K562 (cell line): ENCODE results near the gene DNAJC18. TPM values are rescaled to one million over a fixed set of nuclear protein-coding genes. Genes with fewer than 3 reads are reported as not detected.

Experiments
- ATAC-seq: fragments of 200-7000 bp; cut with Tn5 transposase; 3 replicates; pipeline ENCODE4 v1.9.1; 2020; ENCODE audit warnings: moderate library complexity
- BruUV-seq: library from RNA; stranded (reverse); fragments of 400-500 nt; replicated peaks from 2 replicates; lab custom pipeline; 2021; lab: Mats Ljungman, UMichigan
- CTCF ChIA-PET: fragments of 300-600 bp; formaldehyde crosslinking; extraction: SDS; loops from one replicate; lab custom pipeline; 2021; ENCODE audit warnings: low intra/inter-chr PET ratio; lab: Yijun Ruan, JAX
- POLR2A ChIA-PET: fragments of 300-600, 350-650 bp; sonication (Branson Sonifier 250); formaldehyde crosslinking; extraction: SDS; loops from one replicate; lab custom pipeline; 2021; ENCODE audit warnings: antibody characterized with exemption, inconsistent platforms; lab: Yijun Ruan, JAX
- DNase-seq, 4 experiments: peaks; one replicate each; pipeline versions ENCODE4 v3.0.0 to v3.0.0-alpha.2; 2011 to 2018; ENCODE audit warnings: low spot score in 3 of 4, mixed read lengths in 3 of 4; ENCODE audit errors: extremely low read depth in 1 of 4
- FAIRE-seq: peaks from 2 replicates; lab custom pipeline; 2011; peaks lifted over from hg19 to GRCh38; lab: Jason Lieb, UNC
- H2AFZ ChIP-seq: 2 replicates; pipeline ENCODE4 v1.6.0; 2011; ENCODE audit warnings: low read depth, low read length, control low read depth, inconsistent platforms
- H3K27ac ChIP-seq: fragments of 200-600 bp; 3 replicates; pipeline ENCODE4 v1.8.0; 2011; ENCODE audit warnings: low read depth, mild to moderate bottlenecking, control low read depth, inconsistent platforms, low read length, moderate library complexity, mixed read lengths; ENCODE audit errors: extremely low read depth
- H3K27me3 ChIP-seq, 2 experiments: fragments of 300-600 bp in 1 of 2; 2 replicates in 1 of 2; 3 replicates in 1 of 2; pipeline versions ENCODE4 v1.6.0 to v1.8.0; 2011; ENCODE audit warnings: inconsistent platforms in 2 of 2, low read length in 2 of 2, mild to moderate bottlenecking in 1 of 2, mixed read lengths in 1 of 2, moderate library complexity in 1 of 2; ENCODE audit not compliant: control insufficient read depth in 2 of 2, insufficient read depth in 2 of 2
- H3K36me3 ChIP-seq: fragments of 300-600 bp; 3 replicates; pipeline ENCODE4 v1.8.0; 2011; ENCODE audit warnings: mild to moderate bottlenecking, low read length, inconsistent platforms; ENCODE audit not compliant: control insufficient read depth, insufficient read depth
- H3K4me1 ChIP-seq, 2 experiments: fragments of 200-600 bp in 1 of 2; replicated peaks in 1 of 2; 2 replicates in 1 of 2; 3 replicates in 1 of 2; pipeline versions ENCODE4 v1.5.1 to v1.8.0; 2011; ENCODE audit warnings: inconsistent platforms in 2 of 2, low read length in 2 of 2, mild to moderate bottlenecking in 1 of 2, mixed read lengths in 1 of 2, moderate library complexity in 1 of 2; ENCODE audit not compliant: control insufficient read depth in 2 of 2, insufficient read depth in 2 of 2
- H3K4me2 ChIP-seq: 2 replicates; pipeline ENCODE4 v1.6.1; 2011; ENCODE audit warnings: low read length, control low read depth, inconsistent platforms, mixed read lengths; ENCODE audit not compliant: insufficient read depth
- H3K4me3 ChIP-seq: fragments of 200-600 bp; sonication (generic), shearing (Covaris generic); 2 replicates; pipeline ENCODE4 v1.5.1; 2016; ENCODE audit warnings: control low read depth, inconsistent platforms
- H3K79me2 ChIP-seq: fragments of 200-600 bp; 3 replicates; pipeline ENCODE4 v1.8.0; 2011; ENCODE audit warnings: low read length, inconsistent platforms; ENCODE audit not compliant: control insufficient read depth, insufficient read depth
- H3K9ac ChIP-seq, 2 experiments: 2 replicates each; pipeline versions ENCODE4 v1.6.0 to v1.6.1; 2011; ENCODE audit warnings: low read depth in 2 of 2, low read length in 2 of 2, control low read depth in 1 of 2, inconsistent platforms in 1 of 2, mild to moderate bottlenecking in 1 of 2, mixed read lengths in 1 of 2; ENCODE audit not compliant: insufficient read depth in 1 of 2
- H3K9me1 ChIP-seq: one replicate; pipeline ENCODE4 v1.6.0; 2011; ENCODE audit warnings: inconsistent platforms, mild to moderate bottlenecking, low read length, moderate library complexity; ENCODE audit not compliant: control insufficient read depth, insufficient read depth
- H3K9me3 ChIP-seq: replicated peaks from 2 replicates; pipeline ENCODE4 v1.5.1; 2011; ENCODE audit warnings: low read depth, low read length, inconsistent platforms; ENCODE audit not compliant: control insufficient read depth, insufficient read depth
- H4K20me1 ChIP-seq: replicated peaks from 2 replicates; pipeline ENCODE4 v1.6.1; 2011; ENCODE audit warnings: low read length, inconsistent platforms, mixed read lengths; ENCODE audit not compliant: control insufficient read depth, insufficient read depth
- BRCA1 ChIP-seq, 2 experiments: fragments of 450-650 bp in 1 of 2; sonication (generic) in 1 of 2; formaldehyde crosslinking in 1 of 2; IDR thresholded peaks; 2 replicates each; pipeline versions ENCODE4 v1.5.0 to v1.6.1; 2017 to 2020; ENCODE audit warnings: mild to moderate bottlenecking in 1 of 2, missing genetic modification reagents in 1 of 2
- E4F1 ChIP-seq: fragments of 250-450 bp; sonication (Bioruptor Pico); IDR thresholded peaks from 2 replicates; pipeline ENCODE4 v1.5.0; 2021; ENCODE audit warnings: mild to moderate bottlenecking, borderline replicate concordance
- POLR2AphosphoS5 ChIP-seq: IDR thresholded peaks from 2 replicates; pipeline ENCODE4 v1.6.1; 2011; ENCODE audit warnings: mild to moderate bottlenecking, low read depth, low read length, moderate library complexity; ENCODE audit not compliant: control insufficient read depth, insufficient read depth
- POLR2H ChIP-seq: IDR thresholded peaks from 2 replicates; pipeline ENCODE4 v1.6.1; 2016; ENCODE audit warnings: missing genetic modification characterization, low read depth, mild to moderate bottlenecking, control low read depth, missing compliant biosample characterization, moderate library complexity
- POLR3A ChIP-seq: IDR thresholded peaks from 2 replicates; pipeline ENCODE4 v1.6.1; 2011; ENCODE audit warnings: borderline replicate concordance, mild to moderate bottlenecking, moderate library complexity; ENCODE audit not compliant: insufficient read length, insufficient read depth; ENCODE audit errors: extremely low read depth
- PURB ChIP-seq: sonication (generic); formaldehyde crosslinking; IDR thresholded peaks from 2 replicates; pipeline ENCODE4 v1.9.0; 2021; ENCODE audit warnings: low read depth, mild to moderate bottlenecking, missing genetic modification reagents
- SETDB1 ChIP-seq: IDR thresholded peaks from one replicate; pipeline ENCODE4 v1.6.1; 2012; ENCODE audit warnings: low read length, control low read depth, inconsistent platforms
- TCF7L2 ChIP-seq: fragments of 150-350 bp; IDR thresholded peaks from 2 replicates; pipeline ENCODE4 v1.6.1; 2016; ENCODE audit warnings: low read depth, mild to moderate bottlenecking, low read length, moderate library complexity
- THAP7 ChIP-seq: fragments of 250-450 bp; sonication (Bioruptor Pico); IDR thresholded peaks from 2 replicates; pipeline ENCODE4 v1.5.0; 2021
- U2AF1 ChIP-seq: fragments of 200-400 bp; formaldehyde crosslinking; optimal IDR thresholded peaks from 2 replicates; pipeline ENCODE3; 2017; ENCODE audit warnings: mild to moderate bottlenecking, low read depth, low read length, moderate library complexity
- WGBS: fragments of 100-300 bp; shearing (Covaris generic); methylation state at CpG from one replicate; pipeline ENCODE4 v1.1.6; 2016; ENCODE audit warnings: low coverage, mixed read lengths; ENCODE audit not compliant: insufficient coverage; ENCODE audit errors: missing lambda C conversion rate; 5-methylcytosine and 5-hydroxymethylcytosine counted together
- in situ Hi-C: fragments of 300-500 bp; cut with MboI; formaldehyde crosslinking; loops from 4 replicates; pipeline ENCODE4 v1.15.0; 2018; ENCODE audit warnings: inconsistent platforms, mixed read lengths
- intact Hi-C: fragments of 100-400 bp; cut with micrococcal nuclease; formaldehyde crosslinking; loops from 2 replicates; pipeline ENCODE4 v1.14.2; 2022
- polyA plus RNA-seq, 8 experiments: library from polyadenylated mRNA; depleted of rRNA in 4 of 8; stranded (reverse) in 5 of 8; unstranded in 3 of 8; fragments of >200 nt; fragmentation: Nextera tagmentation in 2 of 8; fragmentation: Illumina TruSeq in 1 of 8; extraction: Ambion mirVana in 2 of 8; extraction: Trizol in 1 of 8; gene quantifications; 2 replicates each; pipeline versions ENCODE4 v1.2.1 to v1.2.3, GENCODE V29; 2011 to 2014; ENCODE audit warnings: inconsistent platforms in 1 of 8, missing spikeins in 1 of 8
- total RNA-seq, 7 experiments: library from RNA; depleted of rRNA in 6 of 7; stranded (reverse); fragments of >200 nt in 6 of 7; fragmentation: Illumina TruSeq in 2 of 7; extraction: Trizol in 2 of 7; gene quantifications; 2 replicates each; pipeline versions ENCODE4 v1.2.1 to v1.2.3, GENCODE V29; 2011 to 2021; ENCODE audit warnings: low replicate concordance in 1 of 7

DNAJC18 gene
- total and polyA plus RNA-seq, 9 of the 15 experiments (the other 6 are each of a cell fraction or from before 2014, with no cell fraction given) = 1.5 to 13.3 (median 7.5) TPM

GRCh38 chr5:139388198-139388821, 51.0 kb downstream of the DNAJC18 start:
- no peak overlapping the region for H3K4me2 ChIP-seq
- no peaks in the 10 kb centered on the region for H3K9me1 ChIP-seq
- H3K4me1 ChIP-seq = peaks cover 12 to 41% of the 10 kb centered on the region in 2 experiments; a peak in 4 of 5 replicates
- no peak overlapping the region for H3K4me3 ChIP-seq
- intact Hi-C loops (no loop called here), in situ Hi-C loops (no loop called here)
- H3K79me2 ChIP-seq = no peaks in the 10 kb centered on the region
- no peak overlapping the region for H2AFZ ChIP-seq
- POLR2A ChIA-PET = interaction anchor here (0.6 to 1.3 kb wide), 6 partner anchors 10 to 1671 kb away, joined by 3 to 5 read pairs (median 3); no protein-coding TSS in a partner anchor
- H3K9me3 ChIP-seq = no peaks in the 10 kb centered on the region; the same call in none of the 2 replicates
- no peak overlapping the region for H3K27ac ChIP-seq
- no peak for DNase-seq
- TF ChIP-seq POLR2AphosphoS5 (no peak), TCF7L2 (no peak), BRCA1 (IDR thresholded peaks at IDR 0.05) (no peak), BRCA1 (CRISPR knock-in tag; IDR thresholded peaks at IDR 0.05) (no peak), E4F1 (CRISPR knock-in tag) (no peak), POLR2H (no peak), PURB (CRISPR knock-in tag) (no peak), U2AF1 (no peak), SETDB1 (no peak), POLR3A (no peak), THAP7 (no peak)
- H3K27me3 ChIP-seq = no peaks in the 10 kb centered on the region
- no TSS peak for BruUV-seq
- CTCF ChIA-PET = interaction anchor here (1.0 kb wide), 1 partner anchor 399 kb away, joined by 3 read pairs; no protein-coding TSS in a partner anchor
- FAIRE-seq = no peak
- ATAC-seq = no peak
- WGBS = 36% methylated on average over 2 of the region's 8 CpGs
- H3K36me3 ChIP-seq = no peaks in the 10 kb centered on the region
- H4K20me1 ChIP-seq = no peaks in the 10 kb centered on the region
- peak overlapping the region in 1 of 2 experiments; percentile 60; a peak in 2 of 4 replicates for H3K9ac ChIP-seq
